GM18505 (cell line): Measurements from ENCODE around the gene MAPK14.

Source experiments
- ATAC-seq: cut with Tn5 transposase; IDR thresholded peaks from one replicate; pipeline ENCODE4 v1.9.1; 2021; ENCODE audit not compliant: unreplicated experiment
- POLR2A ChIP-seq: IDR thresholded peaks from 4 replicates; pipeline ENCODE4 v1.6.1; 2011; ENCODE audit warnings: borderline replicate concordance; ENCODE audit not compliant: insufficient read depth, insufficient read length; ENCODE audit errors: extremely low read depth

MAPK14 gene

DNA sequence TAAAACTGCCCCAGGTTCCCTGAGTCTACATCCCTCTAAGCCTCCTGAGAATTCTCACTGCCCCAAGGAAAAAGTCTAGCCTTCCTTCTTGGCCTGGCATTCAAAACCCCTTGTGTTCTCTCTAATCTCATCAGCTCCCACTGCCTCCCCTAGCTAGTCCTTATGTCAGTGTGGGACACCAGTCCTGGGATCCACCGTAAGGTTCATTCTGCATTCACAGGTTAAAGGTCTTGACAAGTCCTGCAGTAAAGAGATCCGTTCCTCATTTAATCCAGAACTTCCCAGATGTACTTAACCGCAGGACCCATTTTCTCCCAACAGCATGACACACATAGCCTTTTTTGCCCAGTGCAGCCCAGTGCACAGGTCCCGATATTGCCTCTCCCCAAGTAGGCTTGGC lies 114.4 kb downstream of the MAPK14 start:
- no peak for TF ChIP-seq POLR2A
- ATAC-seq = no peak

DNA sequence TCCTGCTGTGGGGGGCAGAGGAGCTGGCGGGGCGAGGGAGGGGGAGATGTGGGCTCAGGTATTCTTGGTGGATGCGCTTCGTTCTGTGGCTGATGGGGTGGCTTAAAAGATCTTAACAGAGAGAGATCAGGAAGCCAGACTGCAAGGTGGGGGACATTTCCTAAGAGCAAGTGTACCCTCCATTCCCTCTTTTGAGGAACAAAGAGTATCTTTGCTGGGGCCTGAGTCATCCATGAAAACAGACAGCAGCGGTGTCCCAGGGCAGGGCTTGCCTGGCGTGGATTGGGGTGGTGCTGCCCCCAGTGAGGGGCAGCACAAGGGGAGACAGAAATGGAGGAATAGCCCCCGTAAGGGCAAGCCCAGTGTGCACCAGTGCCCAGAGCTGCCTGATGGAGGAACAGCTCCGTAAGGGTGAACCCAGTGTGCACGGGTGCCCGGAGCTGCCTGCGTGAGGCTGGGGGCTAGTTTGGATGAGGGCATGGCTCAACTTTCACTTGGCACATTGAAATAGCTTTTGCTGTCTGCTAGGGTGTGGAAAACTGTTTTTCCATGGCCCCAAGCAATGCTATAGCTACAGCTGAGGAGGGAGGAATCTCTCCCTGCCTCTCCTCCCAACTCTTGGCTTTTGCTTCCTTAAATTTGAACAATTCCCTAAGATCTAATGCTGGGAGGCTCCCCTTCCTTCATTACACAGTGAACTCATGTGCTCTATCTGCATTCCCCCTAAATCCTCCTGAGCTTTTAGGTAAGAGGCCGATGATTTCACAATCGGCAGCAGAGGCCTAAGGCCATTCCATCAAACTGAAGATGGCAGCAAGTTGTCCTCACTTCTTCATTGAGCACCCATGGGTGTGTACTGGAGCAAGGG lies 115.6 kb downstream of the MAPK14 start:
- ATAC-seq = no peak
- TF ChIP-seq POLR2A = no peak

DNA sequence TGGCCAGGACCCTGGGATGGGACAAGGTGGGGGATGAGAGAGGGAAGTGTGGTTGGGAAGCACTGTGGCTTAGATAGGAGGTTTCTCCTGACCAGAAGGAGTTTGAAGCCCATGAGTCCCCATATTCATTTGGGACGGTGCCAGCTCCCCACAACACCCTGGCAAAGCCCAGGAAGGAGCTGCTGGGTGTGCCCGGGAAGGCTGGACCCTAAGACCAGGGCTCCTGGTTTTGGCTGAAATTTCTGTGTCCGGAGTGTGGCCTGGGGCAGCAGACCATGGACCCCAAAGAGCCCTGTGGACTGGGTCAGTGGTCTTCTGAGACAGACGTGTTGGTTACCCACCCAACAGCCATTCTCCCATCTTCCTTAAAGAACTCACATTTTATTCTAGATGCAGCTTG lies 117.9 kb downstream of the MAPK14 start:
- no peak for TF ChIP-seq POLR2A
- no peak for ATAC-seq

DNA sequence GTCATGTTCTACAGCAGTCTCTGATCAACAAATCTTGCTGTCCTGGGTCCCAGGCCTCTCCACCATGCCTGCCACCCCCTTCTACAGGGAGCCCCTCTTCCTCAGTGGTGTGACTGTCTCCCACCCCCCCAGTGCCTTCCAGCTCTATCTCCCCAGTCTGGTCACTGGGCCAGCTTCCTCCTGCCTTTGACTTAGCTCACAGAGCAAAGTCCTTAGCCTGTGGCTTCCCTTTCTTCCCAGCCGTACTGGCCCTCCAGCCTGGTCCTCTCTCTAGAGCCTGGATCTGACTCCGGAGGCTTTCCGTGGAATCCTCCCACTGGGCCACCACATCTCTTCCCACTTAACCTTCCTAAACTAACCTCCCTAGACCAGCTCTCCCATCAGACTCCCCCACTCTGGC lies 119.7 kb downstream of the MAPK14 start:
- ATAC-seq = no peak

DNA sequence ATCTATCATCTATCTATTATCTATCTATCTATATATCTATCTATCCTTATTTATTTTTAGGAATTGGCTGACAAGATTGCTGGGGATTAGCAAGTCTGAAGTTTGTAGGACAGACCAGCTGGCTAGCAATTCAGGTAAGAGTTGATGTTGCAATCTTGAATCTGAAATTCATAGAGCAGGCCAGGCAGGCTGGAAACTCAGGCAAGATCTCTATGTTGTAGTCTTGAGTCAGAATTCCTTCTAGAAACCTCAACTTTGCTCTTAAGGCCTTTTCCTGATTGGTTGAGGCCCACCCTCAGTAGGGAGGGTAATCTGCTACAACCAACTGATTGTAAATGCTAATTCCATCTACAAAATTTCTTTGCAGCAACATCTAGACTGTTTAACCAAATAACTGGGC lies 121.9 kb downstream of the MAPK14 start:
- ATAC-seq = no peak

More for the DNA sequence above, 119.7 kb downstream of the MAPK14 start:
- TF ChIP-seq POLR2A = no peak

DNA sequence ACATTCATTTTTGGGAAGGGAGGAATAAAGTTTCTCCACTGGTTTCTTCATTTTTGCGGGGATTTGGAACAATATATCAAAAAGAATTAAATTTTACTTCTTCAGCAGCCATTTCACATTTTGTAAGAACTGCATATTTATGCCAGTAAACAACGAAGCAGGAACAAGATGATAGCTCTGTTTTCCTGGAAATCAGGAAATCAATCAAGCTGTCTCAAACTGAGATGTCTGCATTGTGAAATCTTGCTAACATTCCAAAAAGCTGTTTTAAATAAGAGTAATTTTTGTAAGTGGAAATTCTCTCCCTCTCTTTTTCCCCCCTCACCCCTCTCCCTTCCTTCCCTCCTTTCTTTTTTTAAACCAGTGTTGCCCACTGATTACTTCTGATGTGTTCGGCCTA lies 122.7 kb downstream of the MAPK14 start:
- no peak for ATAC-seq
- TF ChIP-seq POLR2A = no peak

More for the DNA sequence above, 121.9 kb downstream of the MAPK14 start:
- no peak for TF ChIP-seq POLR2A

DNA sequence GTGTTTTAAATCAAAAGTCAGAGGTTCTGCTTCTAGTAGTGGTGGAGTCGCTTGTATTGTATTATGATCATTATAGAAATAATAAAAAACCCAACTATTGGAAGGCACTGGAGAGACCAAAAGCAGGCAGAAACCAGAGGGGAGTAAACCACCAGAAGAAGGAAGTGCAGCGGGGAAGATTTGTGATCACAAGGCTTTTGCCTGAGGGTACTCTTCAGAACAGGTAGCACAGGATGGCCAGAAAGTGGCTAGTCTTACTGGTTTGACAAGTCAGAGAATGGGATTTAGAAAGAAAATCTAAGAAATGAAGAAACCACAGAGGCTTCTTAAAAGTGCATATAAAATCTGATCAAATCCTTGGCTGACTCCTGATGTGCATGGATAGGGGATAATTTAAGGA lies 126.7 kb downstream of the MAPK14 start:
- TF ChIP-seq POLR2A = no peak
- no peak for ATAC-seq

DNA sequence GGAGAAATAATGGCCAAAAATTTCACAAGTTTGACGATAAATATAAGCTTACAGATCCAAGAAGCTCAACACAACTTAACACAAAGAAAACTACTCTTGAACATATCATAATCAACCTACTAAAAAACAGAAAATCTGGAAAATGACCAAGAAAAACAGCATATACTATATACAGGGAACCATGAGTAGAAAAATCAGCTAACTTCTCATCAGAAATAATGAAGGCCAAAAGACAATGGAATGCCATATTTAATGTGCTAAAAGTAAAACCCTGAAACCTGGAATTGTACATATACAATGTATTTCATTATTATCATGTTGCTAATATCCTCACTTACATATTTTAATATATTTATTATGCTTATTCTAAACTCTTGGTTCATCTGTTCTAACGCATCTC lies 128.1 kb downstream of the MAPK14 start:
- TF ChIP-seq POLR2A = no peak
- ATAC-seq = no peak

DNA sequence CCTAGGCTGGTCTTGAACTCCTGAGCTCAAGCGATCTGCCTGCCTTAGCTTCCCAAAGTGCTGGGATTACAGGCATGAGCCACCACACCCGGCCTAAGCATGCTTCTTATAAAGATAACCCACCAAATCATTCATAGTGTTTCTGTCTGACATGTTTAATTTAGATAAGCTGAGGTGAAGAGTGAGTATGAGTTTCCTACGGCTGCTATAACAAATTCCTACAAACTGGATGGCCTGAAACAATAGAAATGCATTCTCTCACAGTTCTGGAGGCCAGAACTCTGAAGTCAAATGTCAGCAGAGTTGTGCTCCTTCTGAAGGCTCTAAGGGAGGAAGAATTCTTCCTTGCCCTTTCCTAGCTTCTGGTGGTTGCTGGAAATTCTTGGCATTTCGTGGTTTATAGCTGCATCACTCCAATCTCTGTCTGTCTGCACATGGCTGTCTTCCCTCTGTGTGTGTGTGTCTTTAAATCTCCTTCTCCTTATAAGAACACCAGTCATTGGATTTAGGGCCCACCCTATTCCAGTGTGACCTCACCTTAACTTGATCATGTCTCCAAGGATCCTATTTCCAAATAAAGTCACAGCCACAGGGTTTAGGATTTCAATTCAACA lies 132.6 kb downstream of the MAPK14 start:
- no peak for ATAC-seq
- TF ChIP-seq POLR2A = no peak
